GM11168 (cell line): ENCODE data around the gene NOG.

ENCODE experiments used
- in situ Hi-C: fragments of 300-500 bp; cut with MboI; formaldehyde crosslinking; loops from one replicate; pipeline ENCODE4 v1.12.0; 2022; ENCODE audit warnings: low sequenced_read_pairs; ENCODE audit not compliant: unreplicated experiment

Gene NOG

DNA sequence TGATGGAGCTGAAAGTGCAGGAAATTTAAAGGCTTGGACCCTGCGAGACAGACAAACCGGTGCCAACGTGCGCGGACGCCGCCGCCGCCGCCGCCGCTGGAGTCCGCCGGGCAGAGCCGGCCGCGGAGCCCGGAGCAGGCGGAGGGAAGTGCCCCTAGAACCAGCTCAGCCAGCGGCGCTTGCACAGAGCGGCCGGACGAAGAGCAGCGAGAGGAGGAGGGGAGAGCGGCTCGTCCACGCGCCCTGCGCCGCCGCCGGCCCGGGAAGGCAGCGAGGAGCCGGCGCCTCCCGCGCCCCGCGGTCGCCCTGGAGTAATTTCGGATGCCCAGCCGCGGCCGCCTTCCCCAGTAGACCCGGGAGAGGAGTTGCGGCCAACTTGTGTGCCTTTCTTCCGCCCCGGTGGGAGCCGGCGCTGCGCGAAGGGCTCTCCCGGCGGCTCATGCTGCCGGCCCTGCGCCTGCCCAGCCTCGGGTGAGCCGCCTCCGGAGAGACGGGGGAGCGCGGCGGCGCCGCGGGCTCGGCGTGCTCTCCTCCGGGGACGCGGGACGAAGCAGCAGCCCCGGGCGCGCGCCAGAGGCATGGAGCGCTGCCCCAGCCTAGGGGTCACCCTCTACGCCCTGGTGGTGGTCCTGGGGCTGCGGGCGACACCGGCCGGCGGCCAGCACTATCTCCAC is at the start of gene NOG:
Gene NOG, plus strand, starts transcription at position 54 of the 674 bp plus-strand sequence. Its CDS starts 525 bp downstream, at position 579.
- in situ Hi-C loops = no loop called here

DNA sequence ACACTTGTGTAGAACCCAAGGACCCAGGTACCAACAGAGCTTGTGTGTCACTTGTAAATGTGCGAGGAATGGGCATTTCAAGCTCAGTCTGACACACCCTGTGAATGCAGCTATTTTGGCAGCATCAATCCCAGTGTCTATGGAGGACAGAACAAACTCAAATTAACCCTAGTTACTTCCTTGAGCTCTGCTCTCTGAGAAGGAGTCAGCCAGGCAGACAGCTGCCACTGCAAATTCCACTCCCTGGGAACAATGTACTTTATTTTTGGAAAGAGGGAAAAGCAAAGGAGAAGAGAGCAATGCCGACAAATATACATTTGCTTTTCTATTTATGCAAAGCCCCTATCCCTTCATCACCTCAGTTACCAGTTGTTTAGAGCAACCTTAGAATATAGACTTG is 48.4 kb upstream of the NOG start:
- in situ Hi-C loops = no loop called here

DNA sequence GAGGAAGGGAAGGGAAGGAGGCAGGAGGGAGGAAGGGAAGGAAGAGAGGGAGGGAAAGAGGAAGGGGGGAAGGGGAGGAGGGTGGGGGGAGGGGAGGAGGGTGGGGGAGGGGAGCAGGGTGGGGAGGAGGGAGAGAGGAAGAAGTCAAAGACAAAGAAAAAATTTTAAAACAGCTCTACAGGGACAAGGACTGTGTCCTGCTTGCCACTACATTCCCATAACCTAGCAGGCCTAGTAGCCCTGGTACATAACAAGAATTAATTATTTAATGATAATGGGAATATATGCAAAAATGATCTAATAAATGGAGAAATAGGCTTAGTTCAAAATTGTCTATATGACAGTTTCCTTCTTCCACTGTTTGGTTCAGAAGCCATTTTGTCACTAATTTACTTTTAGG is 47.6 kb upstream of the NOG start:
- in situ Hi-C loops = no loop called here

DNA sequence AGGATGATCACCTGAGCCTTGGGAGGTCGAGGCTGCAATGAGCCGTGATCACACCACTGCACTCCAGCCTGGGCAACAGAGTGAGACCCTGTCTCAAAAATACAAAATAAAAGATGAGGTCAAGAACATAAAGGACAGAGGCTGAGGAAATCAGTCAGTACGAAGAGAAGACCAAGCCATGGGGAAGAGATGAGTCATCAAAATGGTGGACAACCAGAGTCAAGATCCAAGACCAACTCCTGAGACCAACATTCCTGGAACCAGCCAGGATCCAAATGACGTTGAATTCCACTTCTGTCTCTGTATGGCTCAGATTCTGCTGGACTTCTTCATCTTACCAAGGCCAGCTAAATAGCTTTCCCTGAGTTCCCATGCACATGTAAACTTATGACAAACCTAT is 44.8 kb upstream of the NOG start:
- in situ Hi-C loops = no loop called here

DNA sequence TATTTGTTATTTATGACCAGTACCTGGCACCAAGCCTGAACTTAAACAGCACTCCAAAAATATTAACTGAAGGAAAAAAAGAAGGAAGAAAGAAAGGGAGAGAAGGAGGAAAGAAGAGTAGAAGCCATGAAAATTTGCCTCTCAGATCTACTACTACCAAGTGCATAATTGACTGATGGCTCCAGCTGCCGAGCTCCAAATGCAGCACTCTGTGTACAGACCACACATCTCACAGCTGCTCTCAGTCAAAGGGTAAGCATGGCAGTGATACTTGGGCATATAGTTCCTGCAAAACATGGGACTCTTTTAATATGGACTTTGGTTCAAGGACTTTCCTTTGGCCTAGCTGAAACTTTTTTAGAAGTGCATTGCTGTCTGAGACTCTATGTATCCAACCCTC is 44.0 kb upstream of the NOG start:
- in situ Hi-C loops = no loop called here

DNA sequence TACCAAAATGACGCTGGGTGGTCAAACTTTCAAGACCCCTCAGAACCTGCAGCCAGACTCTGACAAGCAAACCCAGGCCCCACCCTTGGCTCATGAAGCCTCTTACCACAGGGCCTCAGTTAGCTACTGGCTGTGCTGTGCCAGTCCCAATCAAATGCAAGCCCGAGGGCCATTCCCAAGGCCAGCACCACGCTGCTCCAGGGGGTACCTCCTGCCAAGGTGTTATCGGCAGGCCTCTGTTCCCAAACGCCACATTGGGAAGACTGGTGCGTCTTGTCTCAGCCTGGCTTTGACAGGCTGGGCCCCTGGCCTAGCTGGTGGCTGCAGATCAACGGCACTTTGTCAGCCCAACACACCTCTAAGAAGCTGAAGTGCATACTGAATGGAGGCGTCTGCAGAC is 35.8 kb upstream of the NOG start:
- in situ Hi-C loops = no loop called here

DNA sequence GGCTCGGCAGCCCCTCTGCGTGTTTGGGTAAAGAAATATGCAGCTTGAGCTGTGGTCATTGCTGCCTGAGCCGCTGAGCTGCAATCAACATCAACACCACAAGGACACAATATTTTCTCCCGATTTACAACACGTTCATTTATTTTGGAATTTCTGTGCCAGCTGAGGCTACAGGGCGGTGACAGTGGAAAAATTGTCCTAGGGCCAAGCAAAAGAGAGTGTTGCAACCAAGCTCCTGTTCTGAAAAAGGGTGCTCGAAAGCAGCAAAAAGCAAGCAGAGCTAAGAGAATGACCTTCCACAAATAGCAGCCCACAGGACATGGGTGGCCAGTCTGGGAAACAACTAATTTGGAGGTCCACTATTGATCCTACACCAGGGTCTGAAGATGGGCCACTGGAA is 35.4 kb upstream of the NOG start:
- in situ Hi-C loops = no loop called here

DNA sequence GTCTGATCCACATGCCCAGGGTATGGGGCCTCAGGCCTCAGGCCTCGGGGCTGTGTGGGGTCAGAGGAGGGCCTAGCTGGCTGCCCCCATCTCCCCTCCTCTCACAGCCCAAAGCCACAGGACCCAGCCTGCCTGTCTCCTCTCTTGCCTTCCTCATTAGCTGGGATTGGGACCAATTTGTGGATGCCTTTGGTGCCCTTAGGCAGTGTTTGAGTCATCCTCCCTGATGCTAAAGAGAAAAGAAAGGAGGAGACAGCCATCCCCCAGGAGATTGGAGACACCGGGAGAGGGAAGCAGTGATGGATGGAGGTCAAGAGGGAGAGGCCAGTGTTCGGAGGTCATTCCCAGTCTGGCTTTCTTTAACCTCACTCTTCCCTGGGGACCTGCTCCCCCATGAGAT is 23.3 kb upstream of the NOG start:
- in situ Hi-C loops = no loop called here

DNA sequence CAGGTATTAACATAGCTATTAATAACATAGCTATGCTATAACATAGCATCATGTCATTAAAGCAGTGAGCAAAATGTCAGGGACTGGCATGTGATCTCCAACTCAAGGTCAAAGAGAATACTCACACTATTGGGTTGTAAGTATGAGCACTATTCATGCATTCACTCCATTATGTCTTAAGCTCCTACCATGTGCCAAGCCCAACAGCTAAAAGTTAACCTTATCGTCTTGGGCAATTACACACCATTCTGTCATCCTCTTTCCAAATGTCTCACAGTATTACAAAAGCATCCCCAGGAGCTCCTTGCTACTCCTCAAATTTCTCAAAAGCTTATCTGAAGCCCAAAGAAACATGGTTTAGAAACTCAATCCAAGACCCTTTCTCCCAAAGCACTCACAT is 22.0 kb upstream of the NOG start:
- in situ Hi-C loops = no loop called here

DNA sequence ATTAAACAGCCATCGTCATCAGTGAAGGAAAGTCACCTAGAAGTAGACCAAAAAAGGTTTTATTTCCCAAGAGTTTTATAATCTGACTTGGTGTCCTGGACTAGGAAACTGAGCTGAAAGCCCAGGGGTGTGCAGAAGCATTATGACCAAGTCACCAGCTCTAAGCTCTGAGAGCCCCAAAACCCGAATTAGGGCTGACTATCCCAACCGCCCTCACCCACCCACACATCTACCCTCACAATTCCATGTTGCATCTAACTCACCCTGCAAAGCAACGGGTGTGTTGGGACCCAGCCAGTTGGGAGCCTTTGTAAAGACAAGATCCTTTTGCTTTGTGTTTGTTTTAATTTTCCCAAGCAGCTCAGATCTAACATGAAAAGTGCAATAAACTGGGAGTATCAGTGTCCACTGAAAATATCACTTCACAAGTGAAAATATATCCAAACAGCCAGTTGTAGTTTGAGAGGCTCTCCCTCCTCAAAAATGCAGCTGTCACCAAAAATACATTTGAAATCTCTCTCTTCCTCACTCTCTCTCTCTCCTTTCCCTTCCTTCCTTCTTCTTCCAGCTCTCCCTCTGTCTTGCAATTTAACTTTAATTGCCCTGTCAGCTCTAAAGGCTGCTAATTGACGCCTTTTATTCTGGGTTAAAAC is 16.2 kb upstream of the NOG start:
- in situ Hi-C loops = no loop called here

DNA sequence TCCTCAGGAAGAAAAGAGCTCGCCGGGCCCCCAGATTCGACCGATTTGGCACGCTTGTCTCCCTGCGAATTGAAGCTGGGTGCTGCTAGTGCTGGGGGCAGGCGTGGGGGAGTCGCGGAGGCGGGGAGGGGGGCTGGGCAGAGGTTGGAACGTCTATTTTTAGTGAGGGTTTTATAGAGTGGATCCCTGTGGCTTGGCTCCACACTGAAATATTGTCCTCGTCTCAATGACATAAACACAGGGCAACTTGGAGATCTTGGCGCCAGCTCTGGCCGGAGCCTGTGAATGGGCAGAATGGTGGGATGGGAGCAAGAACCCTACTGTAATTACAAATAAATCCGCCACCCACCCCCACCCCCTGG is 15.7 kb upstream of the NOG start:
- in situ Hi-C loops = no loop called here

DNA sequence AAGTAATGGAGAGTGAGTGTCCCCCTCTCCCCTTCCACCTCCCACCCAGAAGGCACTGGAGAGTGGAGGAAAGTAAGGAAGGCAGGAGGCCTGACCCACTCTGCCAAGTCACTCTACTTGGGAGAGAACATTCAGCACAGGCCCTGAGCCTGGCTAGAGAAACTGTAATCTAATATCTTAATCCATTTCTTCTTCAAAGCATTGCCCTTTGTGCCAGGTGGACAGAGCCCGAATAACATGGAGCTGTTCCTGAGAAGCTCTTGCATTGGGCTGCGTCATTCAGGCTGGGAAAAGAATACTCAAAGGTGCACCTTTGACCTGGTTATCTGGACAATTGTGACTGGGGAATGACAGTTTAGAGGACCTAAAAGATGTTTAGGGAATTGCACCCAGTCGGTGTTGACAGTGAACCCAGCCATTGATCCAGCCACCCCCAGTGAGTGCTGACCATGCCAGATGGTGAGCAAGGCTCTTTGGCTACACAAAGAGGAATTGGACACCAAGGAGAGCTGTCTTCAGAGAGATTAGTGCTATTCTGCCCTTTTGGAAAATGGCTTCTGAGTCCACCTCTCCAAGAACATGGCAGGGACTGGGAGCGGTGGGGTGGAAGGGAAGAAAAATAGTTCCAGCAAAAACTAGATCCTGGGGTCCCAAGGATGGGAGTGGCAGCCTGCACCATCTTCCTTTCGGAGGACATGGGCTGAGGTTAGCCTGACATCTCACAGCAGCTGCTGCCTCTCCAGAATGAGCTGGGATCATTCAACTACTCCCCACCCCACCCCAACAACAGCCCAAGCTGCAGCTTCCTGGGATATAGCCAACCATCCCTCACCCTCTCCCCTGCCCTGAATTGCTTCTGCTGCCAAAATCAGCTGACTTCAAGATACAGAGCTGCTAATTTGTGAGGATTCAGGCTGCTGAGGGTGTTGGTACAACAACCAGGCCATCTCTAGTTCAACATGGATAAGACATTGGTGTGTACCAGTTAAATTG is 11.6 kb upstream of the NOG start:
- in situ Hi-C loops = no loop called here

DNA sequence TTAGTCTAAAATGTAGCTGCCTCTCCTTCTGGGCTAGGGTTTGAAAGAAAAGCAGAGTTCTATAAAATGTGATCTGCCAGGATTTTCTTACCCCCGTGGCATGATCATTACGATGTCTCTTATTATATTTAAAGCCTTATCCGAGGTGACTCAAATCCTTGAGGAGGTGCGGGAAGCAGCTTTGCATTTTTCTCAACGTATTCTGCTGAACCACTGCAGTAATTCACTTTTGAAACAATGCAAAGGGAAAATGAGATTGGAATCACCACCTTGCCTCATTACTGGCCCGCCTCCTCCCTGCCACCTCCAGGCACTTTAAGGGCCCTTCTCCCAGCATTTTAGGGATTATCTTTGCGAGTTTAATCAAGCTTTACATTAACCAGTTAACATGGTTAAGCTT is 9.7 kb upstream of the NOG start:
- in situ Hi-C loops = no loop called here

DNA sequence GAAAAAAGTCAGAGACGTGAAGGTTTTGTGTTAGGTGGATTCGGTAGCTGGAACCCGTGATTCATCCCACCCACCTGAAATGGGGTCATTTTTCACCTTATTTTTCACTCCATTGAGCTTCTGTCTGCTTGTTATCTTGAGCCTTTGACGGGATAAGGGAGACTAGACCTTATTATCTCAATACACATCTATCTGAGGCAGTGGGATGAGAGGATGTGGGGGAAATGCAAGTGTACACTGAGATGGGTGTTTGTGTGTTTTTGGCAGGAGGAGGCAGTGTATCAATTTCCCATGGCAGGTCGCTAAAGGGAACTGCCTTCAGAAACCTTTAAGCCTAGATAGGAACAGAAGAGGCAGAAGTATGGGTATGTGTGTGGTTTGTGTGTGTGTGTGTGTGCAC is 6.2 kb upstream of the NOG start:
- in situ Hi-C loops = no loop called here

DNA sequence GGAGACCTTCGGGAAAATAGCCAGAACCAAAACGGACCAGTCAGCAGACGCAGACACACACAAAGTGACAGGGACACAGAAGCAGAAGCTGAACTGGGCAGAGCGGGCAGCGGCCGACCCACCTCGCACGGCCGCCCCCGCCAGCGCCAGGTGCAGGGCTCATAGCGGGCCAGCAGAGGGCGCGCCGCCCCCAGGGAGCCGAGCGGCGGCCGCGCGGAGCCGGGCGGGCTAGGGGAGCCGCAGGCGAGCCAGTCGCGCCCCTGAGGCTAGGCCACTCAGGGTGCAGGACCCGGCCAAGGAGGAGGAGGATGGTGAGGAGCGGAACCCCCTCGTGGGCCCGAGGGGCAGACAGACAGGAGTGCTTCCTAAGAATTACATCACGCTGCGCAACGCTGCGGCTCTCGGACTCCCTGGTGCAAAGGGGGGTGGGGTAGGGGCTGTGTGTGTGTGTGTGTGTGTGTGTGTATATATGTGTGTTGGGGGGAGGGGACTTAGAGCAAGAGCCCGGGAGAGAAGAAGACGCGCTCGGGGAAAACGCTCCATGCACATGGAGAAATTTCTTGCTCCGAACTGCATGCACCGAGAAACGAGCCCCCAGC is 913 bp upstream of the NOG start:
- in situ Hi-C loops = no loop called here

DNA sequence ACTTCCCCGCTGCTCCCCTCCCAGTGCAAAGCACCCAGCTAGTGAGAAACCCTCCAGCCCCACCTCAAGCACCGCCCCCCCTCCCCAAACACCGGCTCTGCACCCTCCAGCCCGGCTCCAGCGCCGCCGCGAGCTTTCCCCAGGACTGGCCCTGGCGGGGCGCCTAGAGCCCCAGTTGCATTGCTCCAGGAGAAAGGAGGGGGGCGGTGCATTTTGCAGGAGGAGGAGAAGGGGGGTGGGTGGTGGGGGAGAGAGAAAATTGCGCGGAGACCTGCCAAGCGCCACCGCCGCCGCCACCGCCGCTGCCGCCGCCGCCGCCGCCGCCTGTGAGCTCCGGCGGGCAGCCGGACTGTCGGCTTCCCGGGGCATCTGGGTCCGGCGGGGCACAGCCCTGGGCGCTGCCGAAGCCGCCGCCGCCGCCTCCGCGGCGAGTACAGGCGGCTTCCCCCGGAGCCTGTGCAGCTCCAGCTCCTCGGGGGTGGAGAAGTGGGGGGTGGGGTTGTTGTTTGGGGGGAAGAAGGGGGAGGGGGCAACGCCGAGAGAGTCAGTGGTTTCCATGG is 333 bp upstream of the NOG start:
- in situ Hi-C loops = no loop called here

DNA sequence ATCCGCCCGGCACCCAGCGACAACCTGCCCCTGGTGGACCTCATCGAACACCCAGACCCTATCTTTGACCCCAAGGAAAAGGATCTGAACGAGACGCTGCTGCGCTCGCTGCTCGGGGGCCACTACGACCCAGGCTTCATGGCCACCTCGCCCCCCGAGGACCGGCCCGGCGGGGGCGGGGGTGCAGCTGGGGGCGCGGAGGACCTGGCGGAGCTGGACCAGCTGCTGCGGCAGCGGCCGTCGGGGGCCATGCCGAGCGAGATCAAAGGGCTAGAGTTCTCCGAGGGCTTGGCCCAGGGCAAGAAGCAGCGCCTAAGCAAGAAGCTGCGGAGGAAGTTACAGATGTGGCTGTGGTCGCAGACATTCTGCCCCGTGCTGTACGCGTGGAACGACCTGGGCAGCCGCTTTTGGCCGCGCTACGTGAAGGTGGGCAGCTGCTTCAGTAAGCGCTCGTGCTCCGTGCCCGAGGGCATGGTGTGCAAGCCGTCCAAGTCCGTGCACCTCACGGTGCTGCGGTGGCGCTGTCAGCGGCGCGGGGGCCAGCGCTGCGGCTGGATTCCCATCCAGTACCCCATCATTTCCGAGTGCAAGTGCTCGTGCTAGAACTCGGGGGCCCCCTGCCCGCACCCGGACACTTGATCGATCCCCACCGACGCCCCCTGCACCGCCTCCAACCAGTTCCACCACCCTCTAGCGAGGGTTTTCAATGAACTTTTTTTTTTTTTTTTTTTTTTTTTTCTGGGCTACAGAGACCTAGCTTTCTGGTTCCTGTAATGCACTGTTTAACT is 1.0 kb downstream of the NOG start:
- in situ Hi-C loops = no loop called here

DNA sequence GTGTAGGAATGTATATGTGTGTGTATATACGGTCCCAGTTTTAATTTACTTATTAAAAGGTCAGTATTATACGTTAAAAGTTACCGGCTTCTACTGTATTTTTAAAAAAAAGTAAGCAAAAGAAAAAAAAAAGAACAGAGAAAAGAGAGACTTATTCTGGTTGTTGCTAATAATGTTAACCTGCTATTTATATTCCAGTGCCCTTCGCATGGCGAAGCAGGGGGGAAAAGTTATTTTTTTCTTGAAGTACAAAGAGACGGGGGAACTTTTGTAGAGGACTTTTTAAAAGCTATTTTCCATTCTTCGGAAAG is 1.6 kb downstream of the NOG start:
- in situ Hi-C loops = no loop called here

DNA sequence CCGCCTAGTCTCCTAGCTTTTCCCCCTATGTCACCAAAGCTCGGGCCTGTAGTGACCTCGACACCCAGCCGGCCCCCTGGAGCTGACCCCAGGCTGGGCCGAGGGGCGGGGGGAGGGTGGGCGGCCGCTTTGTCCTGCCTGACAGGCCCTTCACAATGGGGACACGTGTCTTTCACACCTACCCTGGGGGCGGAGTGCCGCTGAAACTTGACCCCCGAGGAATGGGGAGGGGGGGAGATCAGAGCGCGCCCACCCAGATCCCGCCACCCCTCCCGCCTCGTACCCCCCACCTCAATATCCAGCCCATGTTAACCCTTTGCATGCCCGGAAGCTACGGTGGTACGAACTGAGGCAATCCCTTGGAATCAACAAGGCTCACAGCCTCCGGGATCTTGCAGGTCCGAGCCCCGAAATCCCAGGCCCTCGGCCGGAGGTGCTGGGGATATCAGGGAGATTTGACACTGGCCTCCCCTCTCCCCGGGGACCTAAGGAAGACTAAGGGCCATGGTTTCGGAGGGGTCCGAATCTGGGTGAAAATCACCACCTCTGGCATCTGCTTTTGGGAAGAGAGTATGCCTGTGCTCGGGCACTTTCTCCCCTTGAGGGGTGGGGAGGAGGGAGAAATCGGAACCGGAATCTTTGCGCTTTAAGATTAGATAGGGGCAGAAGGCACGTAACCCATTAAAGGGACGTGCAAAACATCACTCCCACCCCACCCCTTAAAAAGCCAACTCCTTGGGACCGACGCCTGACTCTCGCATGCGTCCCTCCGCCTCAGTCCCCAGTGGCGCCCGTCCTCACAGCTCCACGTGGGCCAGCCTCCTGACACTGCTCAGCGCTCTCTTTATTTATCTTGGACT is 2.6 kb downstream of the NOG start:
- in situ Hi-C loops = no loop called here
